Measurements from ENCODE around the gene AKAP1. TPM values are rescaled to one million over a fixed set of nuclear protein-coding genes. Genes with fewer than 3 reads are reported as not detected.

Gene AKAP1
- total RNA-seq, 1 experiment from 2014 or later: 56.1 TPM

DNA sequence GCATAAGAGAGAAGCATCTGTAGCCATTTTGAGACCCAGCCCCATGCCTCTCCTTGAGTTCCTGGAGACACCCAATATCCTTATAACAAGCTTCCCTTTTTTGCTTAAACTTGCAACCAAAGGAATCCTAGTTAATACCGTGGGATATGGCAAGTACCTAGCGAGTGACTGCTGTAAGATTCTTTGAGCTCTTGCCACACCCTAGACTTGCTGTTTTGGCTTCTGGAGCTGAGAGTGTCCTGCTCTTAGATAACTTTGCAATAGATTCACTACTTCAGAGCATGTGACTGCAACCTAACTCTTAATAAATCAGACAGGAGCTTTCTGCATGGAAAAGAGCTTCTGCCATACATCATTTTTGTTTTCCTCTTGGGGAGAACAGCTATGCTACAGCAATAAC is 58.3 kb downstream of the AKAP1 start:
- H3K27me3 ChIP-seq (ENCODE audit: low read length): no peaks in the 10 kb centered on the region
- no peaks in the 10 kb centered on the region for H3K9me3 ChIP-seq (ENCODE audit: low read length)
- H3K27ac ChIP-seq (ENCODE audit: low read length): no peak overlapping the region
- H3K9me2 ChIP-seq (replicated peaks; ENCODE audit: insufficient read depth, low read length): no peaks in the 10 kb centered on the region
- DNase-seq: no peak
- no peaks in the 10 kb centered on the region for H3K79me2 ChIP-seq (ENCODE audit: low read length)
- H3K9ac ChIP-seq (ENCODE audit: low read length): no peak overlapping the region
- H3K36me3 ChIP-seq (ENCODE audit: insufficient read depth, low read length): no peaks in the 10 kb centered on the region
- no peak overlapping the region for H3K4me2 ChIP-seq (ENCODE audit: low read depth, low read length, poor library complexity, severe bottlenecking)
- peaks cover 5% of the 10 kb centered on the region for H3K4me1 ChIP-seq (ENCODE audit: low read length)
- no peaks in the 10 kb centered on the region for H4K20me1 ChIP-seq (ENCODE audit: insufficient read depth, low read depth, low read length)
- no peak overlapping the region for H2AFZ ChIP-seq (ENCODE audit: low read length)
- no peak overlapping the region for H3K4me3 ChIP-seq (ENCODE audit: low read length)

DNA sequence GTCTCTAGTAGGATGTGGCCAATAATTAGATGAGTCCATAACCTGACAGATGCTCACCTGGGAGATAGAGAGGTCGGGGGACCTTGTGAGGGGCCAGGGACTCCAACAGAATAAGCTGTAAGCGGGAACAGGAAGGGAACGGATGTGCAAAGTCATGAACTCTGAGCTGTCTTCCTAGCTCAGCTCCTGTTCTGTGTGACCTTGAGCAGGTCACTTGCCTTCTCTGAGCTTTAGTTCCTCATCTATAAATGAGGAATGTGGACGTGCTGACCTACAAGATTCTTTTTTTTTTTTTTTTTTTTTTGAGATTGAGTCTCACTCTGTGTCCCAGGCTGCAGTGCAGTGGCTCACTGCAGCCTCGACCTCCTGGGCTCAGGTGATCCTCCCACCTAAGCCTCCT is 58.9 kb downstream of the AKAP1 start:
- H3K27ac ChIP-seq (ENCODE audit: low read length): no peak overlapping the region
- no peak overlapping the region for H3K9ac ChIP-seq (ENCODE audit: low read length)
- H3K4me1 ChIP-seq (ENCODE audit: low read length): peaks cover 5% of the 10 kb centered on the region
- H3K4me2 ChIP-seq (ENCODE audit: low read depth, low read length, poor library complexity, severe bottlenecking): no peak overlapping the region
- no peaks in the 10 kb centered on the region for H4K20me1 ChIP-seq (ENCODE audit: insufficient read depth, low read depth, low read length)
- no peaks in the 10 kb centered on the region for H3K79me2 ChIP-seq (ENCODE audit: low read length)
- no peaks in the 10 kb centered on the region for H3K9me3 ChIP-seq (ENCODE audit: low read length)
- H3K36me3 ChIP-seq (ENCODE audit: insufficient read depth, low read length): no peaks in the 10 kb centered on the region
- H3K4me3 ChIP-seq (ENCODE audit: low read length): no peak overlapping the region
- H2AFZ ChIP-seq (ENCODE audit: low read length): no peak overlapping the region
- no peaks in the 10 kb centered on the region for H3K9me2 ChIP-seq (replicated peaks; ENCODE audit: insufficient read depth, low read length)
- no peaks in the 10 kb centered on the region for H3K27me3 ChIP-seq (ENCODE audit: low read length)
- DNase-seq: no peak

DNA sequence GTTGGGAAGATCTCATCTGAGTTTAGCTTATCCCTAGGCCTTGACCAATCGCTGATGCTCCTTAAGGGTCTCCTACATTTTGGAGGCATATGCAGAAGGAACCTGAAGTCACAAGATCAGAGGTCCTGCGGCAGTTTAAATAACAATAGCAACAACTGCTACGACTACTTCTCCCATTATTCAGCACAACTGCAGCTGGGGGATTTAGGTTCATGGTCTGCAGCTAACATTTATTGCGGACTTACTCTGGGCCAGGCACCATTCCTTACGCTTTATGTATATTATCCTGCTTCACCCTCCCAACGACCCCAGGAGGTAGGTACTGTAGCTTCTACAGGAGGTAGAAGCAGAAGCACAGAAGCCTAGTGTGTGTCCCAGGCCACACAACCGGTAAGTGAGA is 59.5 kb downstream of the AKAP1 start:
- Histone ChIP-seq H3K4me2 (ENCODE audit: low read depth, low read length, poor library complexity, severe bottlenecking) (no peak overlapping the region), H3K9me2 (replicated peaks; ENCODE audit: insufficient read depth, low read length) (no peaks in the 10 kb centered on the region), H4K20me1 (ENCODE audit: insufficient read depth, low read depth, low read length) (no peaks in the 10 kb centered on the region), H3K4me3 (ENCODE audit: low read length) (no peak overlapping the region), H3K4me1 (ENCODE audit: low read length) (no peaks in the 10 kb centered on the region), H3K9ac (ENCODE audit: low read length) (no peak overlapping the region), H3K27me3 (ENCODE audit: low read length) (no peaks in the 10 kb centered on the region), H3K36me3 (ENCODE audit: insufficient read depth, low read length) (no peaks in the 10 kb centered on the region), H3K9me3 (ENCODE audit: low read length) (no peaks in the 10 kb centered on the region), H3K27ac (ENCODE audit: low read length) (no peak overlapping the region), H3K79me2 (ENCODE audit: low read length) (no peaks in the 10 kb centered on the region), H2AFZ (ENCODE audit: low read length) (no peak overlapping the region)
- DNase-seq: no peak

DNA sequence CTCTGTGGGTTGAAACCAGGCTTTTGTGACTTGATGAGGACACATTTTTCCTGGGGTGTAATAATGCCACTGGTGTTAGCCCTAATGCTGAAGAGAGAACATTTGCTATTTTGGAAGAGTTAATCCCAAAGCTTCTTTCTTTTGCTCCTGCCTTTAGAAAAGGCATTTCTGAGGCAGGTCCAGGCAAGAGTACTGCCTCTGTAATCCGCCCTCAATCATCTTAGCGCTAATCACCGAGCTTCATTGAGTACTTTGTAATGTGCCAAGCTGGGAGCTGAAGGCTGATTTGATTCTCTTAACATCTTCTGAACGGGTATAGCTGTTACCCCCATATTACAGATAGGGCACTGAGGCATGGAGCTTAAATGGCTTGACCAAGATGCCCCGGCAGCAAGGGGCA is 60.3 kb downstream of the AKAP1 start:
- Histone ChIP-seq H4K20me1 (ENCODE audit: insufficient read depth, low read depth, low read length) (no peaks in the 10 kb centered on the region), H2AFZ (ENCODE audit: low read length) (no peak overlapping the region), H3K9ac (ENCODE audit: low read length) (no peak overlapping the region), H3K9me3 (ENCODE audit: low read length) (no peaks in the 10 kb centered on the region), H3K36me3 (ENCODE audit: insufficient read depth, low read length) (no peaks in the 10 kb centered on the region), H3K4me3 (ENCODE audit: low read length) (no peak overlapping the region), H3K27me3 (ENCODE audit: low read length) (no peaks in the 10 kb centered on the region), H3K79me2 (ENCODE audit: low read length) (no peaks in the 10 kb centered on the region), H3K27ac (ENCODE audit: low read length) (no peak overlapping the region), H3K9me2 (replicated peaks; ENCODE audit: insufficient read depth, low read length) (no peaks in the 10 kb centered on the region), H3K4me2 (ENCODE audit: low read depth, low read length, poor library complexity, severe bottlenecking) (no peak overlapping the region), H3K4me1 (ENCODE audit: low read length) (no peaks in the 10 kb centered on the region)
- DNase-seq: no peak

DNA sequence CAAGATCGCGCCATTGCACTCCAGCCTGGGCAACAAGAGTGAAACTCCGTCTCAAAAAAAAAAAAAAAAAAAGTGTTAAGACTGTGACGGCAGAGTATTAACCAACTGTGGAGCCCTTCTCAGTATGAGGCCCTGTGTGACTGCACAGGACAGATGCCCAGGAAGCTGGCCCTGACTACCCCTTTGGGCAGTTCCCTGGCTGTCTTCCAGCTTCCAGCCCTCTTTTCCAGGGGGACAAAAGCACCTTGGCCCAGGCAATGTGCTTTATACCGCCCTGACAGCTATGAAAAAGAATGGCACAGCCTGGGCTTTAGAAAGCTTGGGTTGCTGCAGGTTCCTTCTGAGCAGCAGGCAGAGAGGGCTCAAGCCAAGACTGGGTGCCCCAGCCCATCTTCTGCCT is 61.2 kb downstream of the AKAP1 start:
- no peaks in the 10 kb centered on the region for H3K9me2 ChIP-seq (replicated peaks; ENCODE audit: insufficient read depth, low read length)

DNA sequence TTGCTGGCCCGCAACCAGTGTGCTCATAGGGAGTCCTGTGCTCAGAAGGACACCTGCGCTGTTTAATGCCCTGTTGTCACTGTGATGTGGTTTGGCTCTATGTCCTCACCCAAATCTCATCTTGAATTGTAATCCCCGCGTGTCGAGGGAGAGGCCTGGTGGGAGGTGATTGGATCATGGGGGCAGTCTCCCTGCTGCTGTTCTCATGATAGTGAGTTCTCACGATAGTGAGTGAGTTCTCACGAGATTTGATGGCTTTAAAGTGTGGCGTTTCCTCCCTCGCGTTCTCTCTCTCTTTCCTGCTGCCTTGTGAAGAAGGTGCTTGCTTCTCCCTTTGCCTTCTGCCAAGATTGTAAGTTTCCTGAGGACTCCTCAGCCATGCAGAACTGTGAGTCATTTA is 66.8 kb downstream of the AKAP1 start:
- Histone ChIP-seq H3K4me3 (ENCODE audit: low read length) (no peak overlapping the region), H3K27ac (ENCODE audit: low read length) (no peak overlapping the region), H3K27me3 (ENCODE audit: low read length) (no peaks in the 10 kb centered on the region), H3K9me2 (replicated peaks; ENCODE audit: insufficient read depth, low read length) (no peaks in the 10 kb centered on the region), H3K4me1 (ENCODE audit: low read length) (no peaks in the 10 kb centered on the region), H3K9ac (ENCODE audit: low read length) (no peak overlapping the region), H3K4me2 (ENCODE audit: low read depth, low read length, poor library complexity, severe bottlenecking) (no peak overlapping the region), H4K20me1 (ENCODE audit: insufficient read depth, low read depth, low read length) (no peaks in the 10 kb centered on the region), H2AFZ (ENCODE audit: low read length) (no peak overlapping the region), H3K79me2 (ENCODE audit: low read length) (no peaks in the 10 kb centered on the region), H3K9me3 (ENCODE audit: low read length) (no peaks in the 10 kb centered on the region), H3K36me3 (ENCODE audit: insufficient read depth, low read length) (no peaks in the 10 kb centered on the region)
- no peak for DNase-seq

More for the DNA sequence above, 61.2 kb downstream of the AKAP1 start:
- H3K36me3 ChIP-seq (ENCODE audit: insufficient read depth, low read length): no peaks in the 10 kb centered on the region
- H2AFZ ChIP-seq (ENCODE audit: low read length): no peak overlapping the region
- no peaks in the 10 kb centered on the region for H4K20me1 ChIP-seq (ENCODE audit: insufficient read depth, low read depth, low read length)
- no peak for DNase-seq
- no peaks in the 10 kb centered on the region for H3K4me1 ChIP-seq (ENCODE audit: low read length)
- H3K4me2 ChIP-seq (ENCODE audit: low read depth, low read length, poor library complexity, severe bottlenecking): no peak overlapping the region
- H3K27me3 ChIP-seq (ENCODE audit: low read length): no peaks in the 10 kb centered on the region
- no peak overlapping the region for H3K9ac ChIP-seq (ENCODE audit: low read length)
- no peaks in the 10 kb centered on the region for H3K79me2 ChIP-seq (ENCODE audit: low read length)
- H3K9me3 ChIP-seq (ENCODE audit: low read length): no peaks in the 10 kb centered on the region
- H3K4me3 ChIP-seq (ENCODE audit: low read length): no peak overlapping the region
- no peak overlapping the region for H3K27ac ChIP-seq (ENCODE audit: low read length)

DNA sequence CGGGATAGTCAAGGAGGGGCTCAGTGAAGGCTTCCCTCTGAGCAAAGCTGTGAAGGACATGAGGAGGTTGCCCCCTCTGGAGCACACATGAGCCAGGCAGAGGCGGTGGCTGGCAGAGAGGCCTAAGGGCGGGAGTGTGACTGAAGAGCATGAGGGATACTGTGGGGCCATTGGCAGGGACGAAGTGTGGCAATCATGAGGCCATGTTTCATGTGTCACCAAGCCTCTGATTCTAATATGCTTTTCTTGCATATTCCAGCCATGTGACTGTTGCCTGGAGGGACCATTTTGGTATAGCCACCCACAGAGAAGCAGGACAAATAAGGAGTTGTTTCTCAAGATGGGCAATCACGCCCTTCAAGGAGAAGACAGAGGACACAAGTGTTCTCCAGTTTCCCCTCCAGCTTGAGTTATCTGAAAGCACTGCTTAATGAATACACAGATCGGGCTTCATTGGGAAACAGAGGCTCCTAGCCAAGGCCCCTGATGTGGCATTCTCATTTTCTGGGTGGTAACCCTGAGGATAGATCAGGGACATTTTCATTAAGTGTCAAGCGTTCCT is 68.0 kb downstream of the AKAP1 start:
- Histone ChIP-seq H3K9me3 (ENCODE audit: low read length) (no peaks in the 10 kb centered on the region), H4K20me1 (ENCODE audit: insufficient read depth, low read depth, low read length) (no peaks in the 10 kb centered on the region), H3K9me2 (replicated peaks; ENCODE audit: insufficient read depth, low read length) (no peaks in the 10 kb centered on the region), H3K27ac (ENCODE audit: low read length) (no peak overlapping the region), H3K4me2 (ENCODE audit: low read depth, low read length, poor library complexity, severe bottlenecking) (no peak overlapping the region), H3K27me3 (ENCODE audit: low read length) (no peaks in the 10 kb centered on the region), H2AFZ (ENCODE audit: low read length) (no peak overlapping the region), H3K4me1 (ENCODE audit: low read length) (no peaks in the 10 kb centered on the region), H3K4me3 (ENCODE audit: low read length) (no peak overlapping the region), H3K9ac (ENCODE audit: low read length) (no peak overlapping the region), H3K36me3 (ENCODE audit: insufficient read depth, low read length) (no peaks in the 10 kb centered on the region), H3K79me2 (ENCODE audit: low read length) (no peaks in the 10 kb centered on the region)
- DNase-seq: no peak

DNA sequence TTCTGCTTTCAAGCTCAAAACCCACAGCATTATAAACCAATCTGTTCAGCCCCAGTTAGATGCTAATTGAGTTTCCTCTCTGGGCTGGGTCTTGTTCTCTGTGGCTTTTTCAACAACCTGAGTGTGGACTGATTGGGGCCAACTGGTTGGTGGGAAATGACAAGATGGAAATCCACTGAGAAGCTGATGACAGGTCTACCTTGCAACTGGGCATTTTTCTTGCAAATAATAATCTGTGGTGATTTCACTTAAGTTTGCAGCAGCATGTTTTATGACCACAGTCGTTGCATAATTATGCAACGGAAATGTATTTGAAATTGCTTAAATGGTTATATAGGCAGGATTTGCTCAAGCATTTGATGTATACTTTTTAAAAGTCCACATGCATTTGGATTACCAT is 69.9 kb downstream of the AKAP1 start:
- H3K4me1 ChIP-seq (ENCODE audit: low read length): no peaks in the 10 kb centered on the region
- no peaks in the 10 kb centered on the region for H3K36me3 ChIP-seq (ENCODE audit: insufficient read depth, low read length)
- H3K9me2 ChIP-seq (replicated peaks; ENCODE audit: insufficient read depth, low read length): no peaks in the 10 kb centered on the region
- H3K79me2 ChIP-seq (ENCODE audit: low read length): no peaks in the 10 kb centered on the region
- no peak overlapping the region for H2AFZ ChIP-seq (ENCODE audit: low read length)
- no peaks in the 10 kb centered on the region for H3K9me3 ChIP-seq (ENCODE audit: low read length)
- no peaks in the 10 kb centered on the region for H4K20me1 ChIP-seq (ENCODE audit: insufficient read depth, low read depth, low read length)
- no peak for DNase-seq
- H3K4me3 ChIP-seq (ENCODE audit: low read length): no peak overlapping the region
- H3K27me3 ChIP-seq (ENCODE audit: low read length): no peaks in the 10 kb centered on the region
- H3K9ac ChIP-seq (ENCODE audit: low read length): no peak overlapping the region
- no peak overlapping the region for H3K27ac ChIP-seq (ENCODE audit: low read length)
- H3K4me2 ChIP-seq (ENCODE audit: low read depth, low read length, poor library complexity, severe bottlenecking): no peak overlapping the region

DNA sequence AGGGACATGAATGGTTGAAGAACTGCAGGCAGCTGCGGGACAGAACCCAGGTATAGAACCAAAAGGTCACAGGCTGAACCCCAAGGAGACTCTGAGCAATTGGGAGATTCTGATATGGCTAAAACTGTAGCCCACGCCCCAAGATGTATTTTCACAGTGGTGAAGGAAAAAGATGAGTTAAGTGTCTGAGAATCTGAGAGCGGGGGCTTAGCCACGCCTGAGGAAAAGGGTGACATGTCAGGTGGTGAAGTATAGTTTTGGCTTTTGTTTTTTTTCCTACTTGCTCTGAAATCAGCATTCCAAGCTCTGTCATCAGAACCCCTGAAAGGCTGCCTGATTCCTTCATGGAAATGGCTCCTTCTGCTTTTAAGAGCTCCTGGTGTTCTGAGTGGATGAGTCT is 73.3 kb downstream of the AKAP1 start:
- Histone ChIP-seq H3K9me3 (ENCODE audit: low read length) (no peaks in the 10 kb centered on the region), H3K4me2 (ENCODE audit: low read depth, low read length, poor library complexity, severe bottlenecking) (no peak overlapping the region), H3K36me3 (ENCODE audit: insufficient read depth, low read length) (no peaks in the 10 kb centered on the region), H2AFZ (ENCODE audit: low read length) (no peak overlapping the region), H3K4me3 (ENCODE audit: low read length) (no peak overlapping the region), H3K9ac (ENCODE audit: low read length) (no peak overlapping the region), H3K4me1 (ENCODE audit: low read length) (no peaks in the 10 kb centered on the region), H3K79me2 (ENCODE audit: low read length) (no peaks in the 10 kb centered on the region), H3K27me3 (ENCODE audit: low read length) (0 out of 2 replicates have a peak, but pooled peaks cover 3% of the 10 kb centered on the region), H3K9me2 (replicated peaks; ENCODE audit: insufficient read depth, low read length) (no peaks in the 10 kb centered on the region), H3K27ac (ENCODE audit: low read length) (no peak overlapping the region), H4K20me1 (ENCODE audit: insufficient read depth, low read depth, low read length) (no peaks in the 10 kb centered on the region)
- DNase-seq: no peak
